Mucosa of descending colon (tissue), 3 donors: Measurements from ENCODE around the gene DLG1. TPM values are rescaled to one million over a fixed set of nuclear protein-coding genes. Genes with fewer than 3 reads are reported as not detected.

Source experiments
- ATAC-seq: fragments of 200-7000 bp; cut with Tn5 transposase; one replicate; pipeline ENCODE4 v1.9.1; 2020; ENCODE audit warnings: mild to moderate bottlenecking, moderate library complexity
- DNase-seq, 3 donors: peaks; one replicate each; pipeline ENCODE4 v3.0.0-alpha.2; 2020
- H3K36me3 ChIP-seq: fragments of 200-600 bp; one replicate; pipeline ENCODE4 v1.8.0; 2021; ENCODE audit warnings: low read depth, mild to moderate bottlenecking
- H3K4me1 ChIP-seq: fragments of 200-600 bp; one replicate; pipeline ENCODE4 v1.8.0; 2021; ENCODE audit warnings: low read depth, mild to moderate bottlenecking
- H3K4me3 ChIP-seq: fragments of 200-600 bp; one replicate; pipeline ENCODE4 v1.8.0; 2021; ENCODE audit warnings: mild to moderate bottlenecking
- H3K9me3 ChIP-seq: fragments of 200-600 bp; one replicate; pipeline ENCODE4 v1.8.0; 2021; ENCODE audit warnings: mild to moderate bottlenecking
- intact Hi-C, 2 donors: fragments of 100-400 bp; cut with DNase I in 1 of 2; cut with micrococcal nuclease in 1 of 2; formaldehyde crosslinking; loops; one replicate each; pipeline versions ENCODE4 v1.11.0 to v1.11.1; 2022; cut with DNase I, micrococcal nuclease
- total RNA-seq, 3 donors: library from RNA; stranded (reverse); fragmentation: NEBNext Ultra II Directional in 2 of 3; extraction: Animal tissue kit (Norgen Biotek cat#: 25700) in 2 of 3; gene quantifications; one replicate each; pipeline versions ENCODE4 v1.2.1 to v1.2.4, GENCODE V29; 2021 to 2023
- TF ChIP-seq, protein P1 (sequence below): fragments of 200-600 bp; IDR thresholded peaks from one replicate; pipeline ENCODE4 v1.8.0; 2022; ENCODE audit warnings: antibody characterized with exemption, mild to moderate bottlenecking
- donor health status: DM: no; HTN: no; CAD: no; lungs with moderate emphysema.
- donor health status: DM: no; HTN: no; CAD: no.
- donor health status: DM: no; HTN: yes; CAD: no.

The DLG1 gene
- total RNA-seq, 3 donors from 2014 or later: 107 to 163 (median 134) TPM

- intact Hi-C loops: no loop called here
- no peaks in the 10 kb centered on the region for H3K9me3 ChIP-seq
- TF ChIP-seq, protein P1, sequence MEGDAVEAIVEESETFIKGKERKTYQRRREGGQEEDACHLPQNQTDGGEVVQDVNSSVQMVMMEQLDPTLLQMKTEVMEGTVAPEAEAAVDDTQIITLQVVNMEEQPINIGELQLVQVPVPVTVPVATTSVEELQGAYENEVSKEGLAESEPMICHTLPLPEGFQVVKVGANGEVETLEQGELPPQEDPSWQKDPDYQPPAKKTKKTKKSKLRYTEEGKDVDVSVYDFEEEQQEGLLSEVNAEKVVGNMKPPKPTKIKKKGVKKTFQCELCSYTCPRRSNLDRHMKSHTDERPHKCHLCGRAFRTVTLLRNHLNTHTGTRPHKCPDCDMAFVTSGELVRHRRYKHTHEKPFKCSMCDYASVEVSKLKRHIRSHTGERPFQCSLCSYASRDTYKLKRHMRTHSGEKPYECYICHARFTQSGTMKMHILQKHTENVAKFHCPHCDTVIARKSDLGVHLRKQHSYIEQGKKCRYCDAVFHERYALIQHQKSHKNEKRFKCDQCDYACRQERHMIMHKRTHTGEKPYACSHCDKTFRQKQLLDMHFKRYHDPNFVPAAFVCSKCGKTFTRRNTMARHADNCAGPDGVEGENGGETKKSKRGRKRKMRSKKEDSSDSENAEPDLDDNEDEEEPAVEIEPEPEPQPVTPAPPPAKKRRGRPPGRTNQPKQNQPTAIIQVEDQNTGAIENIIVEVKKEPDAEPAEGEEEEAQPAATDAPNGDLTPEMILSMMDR: no peak
- no peak overlapping the region for H3K4me3 ChIP-seq
- no peaks in the 10 kb centered on the region for H3K36me3 ChIP-seq
- DNase-seq (no peak), ATAC-seq (no peak)
- H3K4me1 ChIP-seq: peaks cover 21% of the 10 kb centered on the region
Measured at GRCh38 chr3:197226179-197226578, 72.2 kb downstream of the DLG1 start.

- H3K9me3 ChIP-seq: no peaks in the 10 kb centered on the region
- DNase-seq (no peak), ATAC-seq (no peak)
- intact Hi-C loops: no loop called here
- H3K4me1 ChIP-seq: peaks cover 21% of the 10 kb centered on the region
- TF ChIP-seq, protein P1: no peak
- no peaks in the 10 kb centered on the region for H3K36me3 ChIP-seq
- no peak overlapping the region for H3K4me3 ChIP-seq
Measured at GRCh38 chr3:197225579-197225978, 72.8 kb downstream of the DLG1 start.

GRCh38 chr3:197224034-197224444 is 74.4 kb downstream of the DLG1 start:
- Histone ChIP-seq H3K9me3 (no peaks in the 10 kb centered on the region), H3K4me3 (no peak overlapping the region), H3K4me1 (peaks cover 21% of the 10 kb centered on the region), H3K36me3 (no peaks in the 10 kb centered on the region)
- TF ChIP-seq, protein P1: no peak
- peak; percentile 61 for ATAC-seq
- intact Hi-C loops: no loop called here
- no peak for DNase-seq

DNA sequence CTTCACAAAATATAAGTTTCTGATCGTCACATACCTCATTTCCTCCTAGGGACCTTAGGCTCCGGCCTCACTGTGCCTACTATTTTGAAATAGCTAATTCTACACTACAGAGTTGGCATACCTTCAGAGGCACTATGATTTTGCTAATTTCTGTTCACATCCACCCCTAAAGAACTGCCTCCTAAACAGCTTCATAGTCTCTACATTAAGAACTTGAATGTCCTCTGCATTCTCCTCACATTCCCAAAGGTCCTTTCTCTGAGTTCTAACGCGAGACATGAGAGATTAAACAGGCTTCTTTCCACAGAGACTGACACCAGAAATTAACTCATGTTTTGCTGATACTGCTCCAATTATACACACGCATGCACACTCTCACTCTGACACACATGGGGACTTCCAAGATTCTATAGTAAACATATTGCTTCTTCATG is 75.5 kb downstream of the DLG1 start:
- TF ChIP-seq, protein P1: no peak
- no peaks in the 10 kb centered on the region for H3K9me3 ChIP-seq
- H3K4me1 ChIP-seq: peaks cover 13% of the 10 kb centered on the region
- H3K36me3 ChIP-seq: no peaks in the 10 kb centered on the region
- DNase-seq (no peak), ATAC-seq (no peak)
- H3K4me3 ChIP-seq: no peak overlapping the region
- intact Hi-C loops: no loop called here

DNA sequence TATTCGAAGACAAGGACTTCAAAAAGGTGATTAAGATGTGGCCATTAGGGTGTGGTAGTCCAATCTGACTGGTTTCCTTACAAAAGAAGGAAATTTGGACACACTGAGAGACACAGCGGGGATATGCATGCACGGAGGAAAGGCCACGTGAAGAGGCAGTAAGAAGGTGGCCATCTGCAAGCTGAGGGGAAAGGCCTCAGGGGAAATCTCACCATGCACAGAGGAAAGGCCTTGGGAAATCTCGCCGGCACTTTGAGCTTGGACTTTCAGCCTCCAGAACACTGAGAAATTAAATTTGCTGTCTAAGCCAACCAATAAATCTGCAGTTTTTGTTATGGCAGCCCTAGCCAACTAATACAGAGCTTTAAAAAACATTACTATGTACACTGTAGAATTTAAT is 78.8 kb downstream of the DLG1 start:
- no peak for ATAC-seq
- Histone ChIP-seq H3K36me3 (no peaks in the 10 kb centered on the region), H3K4me1 (peaks cover 10% of the 10 kb centered on the region), H3K4me3 (no peak overlapping the region), H3K9me3 (no peaks in the 10 kb centered on the region)
- intact Hi-C loops: no loop called here
- no peak for DNase-seq
- TF ChIP-seq, protein P1: no peak

DNA sequence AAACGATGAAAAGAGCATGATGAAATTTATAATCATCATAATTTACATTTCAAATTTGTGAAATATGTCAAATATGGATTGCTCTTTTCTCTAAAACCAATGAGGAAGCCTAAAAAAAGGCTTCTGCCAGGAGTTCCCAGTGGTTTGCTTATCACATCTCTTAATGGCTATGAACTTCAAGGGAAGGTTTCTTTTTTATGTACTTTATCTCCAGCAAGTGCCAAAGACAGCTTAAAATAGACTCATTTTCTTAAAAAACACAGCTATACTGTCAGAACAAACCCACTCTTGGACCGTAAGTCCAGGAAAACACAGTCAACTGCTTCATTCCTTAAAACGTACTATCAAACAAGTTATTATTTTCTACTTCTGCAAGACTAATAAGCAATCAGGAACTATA is 80.2 kb downstream of the DLG1 start:
- Histone ChIP-seq H3K4me3 (no peak overlapping the region), H3K9me3 (no peaks in the 10 kb centered on the region), H3K36me3 (no peaks in the 10 kb centered on the region), H3K4me1 (peaks cover 10% of the 10 kb centered on the region)
- TF ChIP-seq, protein P1: no peak
- intact Hi-C loops: no loop called here
- DNase-seq (no peak), ATAC-seq (no peak)
